ENCODE results near the gene DGKB. TPM values are rescaled to one million over a fixed set of nuclear protein-coding genes. Genes with fewer than 3 reads are reported as not detected.

Gene DGKB
- total and polyA plus RNA-seq, 2 donors from 2014 or later, result 0.26 to 1.5 TPM

DNA sequence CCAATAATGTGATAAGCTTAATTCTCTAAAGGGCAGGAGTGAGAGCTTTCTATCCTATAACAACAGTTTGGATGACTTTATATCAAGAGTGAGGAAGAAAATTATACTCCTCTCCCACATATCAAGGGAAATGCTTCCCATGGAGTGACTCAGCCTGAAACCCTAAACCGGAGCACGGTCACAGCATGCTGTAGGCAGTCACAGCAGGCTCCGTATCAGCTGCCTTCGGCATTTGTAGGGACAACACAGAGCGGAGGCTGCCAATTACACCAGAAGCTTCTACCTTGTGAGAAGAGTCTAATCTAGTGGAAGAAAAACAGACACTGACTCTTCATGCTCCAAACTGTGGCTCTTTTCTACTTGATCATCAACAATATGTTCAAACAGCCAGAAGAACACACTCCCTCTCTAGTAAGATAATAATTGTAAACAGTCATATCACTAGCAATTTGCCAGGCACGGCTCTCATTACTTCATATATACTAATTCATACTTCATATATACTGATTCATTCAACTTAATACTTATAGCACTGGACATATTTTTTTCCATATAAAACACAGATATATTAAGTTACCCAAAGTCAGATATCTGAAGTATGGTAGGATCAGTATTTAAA, 65.9 kb downstream of the DGKB start:
- no peak overlapping the region for H3K9ac ChIP-seq (ENCODE audit: low read length in 3 of 3)
- DNase-seq (peak; percentile 33 to 72 (median 54)), FAIRE-seq (no peak)
- no peaks in the 10 kb centered on the region for H3K27me3 ChIP-seq (ENCODE audit: control insufficient read depth, insufficient read depth, low read length)
- no peak overlapping the region for H3K27ac ChIP-seq (ENCODE audit: low read depth in 2 of 2, low read length in 2 of 2)
- H3K36me3 ChIP-seq (ENCODE audit: control insufficient read depth in 2 of 3, insufficient read depth in 3 of 3, low read length in 3 of 3), result no peaks in the 10 kb centered on the region
- TF ChIP-seq CTCF (IDR thresholded peaks at IDR 0.05; ENCODE audit: borderline replicate concordance, extremely low read depth, insufficient read depth), result no peak
- intact Hi-C loops (cut with DNase I), result no loop called here
- no peaks in the 10 kb centered on the region for H3K9me3 ChIP-seq (ENCODE audit: control insufficient read depth in 2 of 3, insufficient read depth in 1 of 3, low read length in 3 of 3)
- H3K4me3 ChIP-seq (ENCODE audit: low read length in 3 of 3), result no peak overlapping the region
- H3K4me1 ChIP-seq (ENCODE audit: control insufficient read depth in 2 of 3, insufficient read depth in 2 of 3, low read depth in 1 of 3, low read length in 3 of 3), result no peaks in the 10 kb centered on the region

DNA sequence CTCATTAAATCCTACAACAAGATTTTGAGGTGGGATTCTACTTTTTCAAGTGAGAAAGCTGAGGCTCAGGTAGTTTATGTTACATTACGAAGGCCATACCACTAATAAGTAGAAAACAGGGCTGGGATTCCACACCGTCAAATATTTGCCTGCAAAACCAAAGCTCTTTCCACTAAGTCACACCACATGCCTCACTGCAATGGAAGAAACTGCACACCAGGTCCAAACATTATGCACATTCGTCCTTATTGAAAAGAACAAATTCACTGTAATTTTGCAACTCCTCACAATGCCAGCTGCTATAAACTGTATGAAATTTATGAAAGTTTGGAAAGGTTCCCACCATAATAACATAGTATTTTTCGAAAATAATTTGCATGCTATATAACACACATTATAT, 66.5 kb downstream of the DGKB start:
- DNase-seq (peak in 1 of 5 donors; percentile 7), FAIRE-seq (no peak)
- H3K4me3 ChIP-seq (ENCODE audit: low read length in 3 of 3), result no peak overlapping the region
- H3K9ac ChIP-seq (ENCODE audit: low read length in 3 of 3), result no peak overlapping the region
- no peaks in the 10 kb centered on the region for H3K36me3 ChIP-seq (ENCODE audit: control insufficient read depth in 2 of 3, insufficient read depth in 3 of 3, low read length in 3 of 3)
- H3K27ac ChIP-seq (ENCODE audit: low read depth in 2 of 2, low read length in 2 of 2), result no peak overlapping the region
- no peaks in the 10 kb centered on the region for H3K4me1 ChIP-seq (ENCODE audit: control insufficient read depth in 2 of 3, insufficient read depth in 2 of 3, low read depth in 1 of 3, low read length in 3 of 3)
- no peaks in the 10 kb centered on the region for H3K9me3 ChIP-seq (ENCODE audit: control insufficient read depth in 2 of 3, insufficient read depth in 1 of 3, low read length in 3 of 3)
- no peaks in the 10 kb centered on the region for H3K27me3 ChIP-seq (ENCODE audit: control insufficient read depth, insufficient read depth, low read length)
- intact Hi-C loops (cut with DNase I), result no loop called here
- TF ChIP-seq CTCF (IDR thresholded peaks at IDR 0.05; ENCODE audit: borderline replicate concordance, extremely low read depth, insufficient read depth), result no peak

GRCh38 chr7:14835384-14835783, 67.2 kb downstream of the DGKB start:
- no peaks in the 10 kb centered on the region for H3K4me1 ChIP-seq (ENCODE audit: control insufficient read depth in 2 of 3, insufficient read depth in 2 of 3, low read depth in 1 of 3, low read length in 3 of 3)
- FAIRE-seq (no peak), DNase-seq (no peak)
- H3K4me3 ChIP-seq (ENCODE audit: low read length in 3 of 3), result no peak overlapping the region
- no peaks in the 10 kb centered on the region for H3K27me3 ChIP-seq (ENCODE audit: control insufficient read depth, insufficient read depth, low read length)
- intact Hi-C loops (cut with DNase I), result no loop called here
- H3K9me3 ChIP-seq (ENCODE audit: control insufficient read depth in 2 of 3, insufficient read depth in 1 of 3, low read length in 3 of 3), result no peaks in the 10 kb centered on the region
- no peaks in the 10 kb centered on the region for H3K36me3 ChIP-seq (ENCODE audit: control insufficient read depth in 2 of 3, insufficient read depth in 3 of 3, low read length in 3 of 3)
- H3K9ac ChIP-seq (ENCODE audit: low read length in 3 of 3), result no peak overlapping the region
- TF ChIP-seq CTCF (IDR thresholded peaks at IDR 0.05; ENCODE audit: borderline replicate concordance, extremely low read depth, insufficient read depth), result no peak
- no peak overlapping the region for H3K27ac ChIP-seq (ENCODE audit: low read depth in 2 of 2, low read length in 2 of 2)

DNA sequence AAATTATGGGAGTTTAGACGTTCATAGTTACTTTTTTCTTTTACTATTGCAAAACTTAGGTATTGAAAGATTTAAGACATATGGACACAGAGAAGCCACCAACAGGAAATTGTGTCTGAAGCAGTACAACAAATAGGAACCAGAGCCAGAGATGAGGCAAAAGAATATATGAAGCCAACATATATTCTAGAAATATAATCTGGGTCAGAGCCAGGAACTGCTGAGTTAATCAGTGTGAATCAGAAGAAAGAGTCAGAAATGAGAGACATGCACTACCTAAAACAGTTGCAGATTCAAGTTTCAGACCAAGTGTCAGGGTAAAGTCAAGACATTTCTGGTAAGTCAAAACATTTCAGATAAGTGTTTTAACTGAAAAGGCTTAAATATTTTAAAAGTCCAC, 67.7 kb downstream of the DGKB start:
- intact Hi-C loops (cut with DNase I), result no loop called here
- Histone ChIP-seq H3K4me1 (ENCODE audit: control insufficient read depth in 2 of 3, insufficient read depth in 2 of 3, low read depth in 1 of 3, low read length in 3 of 3) (no peaks in the 10 kb centered on the region), H3K9me3 (ENCODE audit: control insufficient read depth in 2 of 3, insufficient read depth in 1 of 3, low read length in 3 of 3) (no peaks in the 10 kb centered on the region), H3K27ac (ENCODE audit: low read depth in 2 of 2, low read length in 2 of 2) (no peak overlapping the region), H3K36me3 (ENCODE audit: control insufficient read depth in 2 of 3, insufficient read depth in 3 of 3, low read length in 3 of 3) (no peaks in the 10 kb centered on the region), H3K9ac (ENCODE audit: low read length in 3 of 3) (no peak overlapping the region), H3K4me3 (ENCODE audit: low read length in 3 of 3) (no peak overlapping the region), H3K27me3 (ENCODE audit: control insufficient read depth, insufficient read depth, low read length) (no peaks in the 10 kb centered on the region)
- TF ChIP-seq CTCF (IDR thresholded peaks at IDR 0.05; ENCODE audit: borderline replicate concordance, extremely low read depth, insufficient read depth), result no peak
- DNase-seq, result no peak
- FAIRE-seq, result no peak

Data from kidney (tissue), 14 donors.